K562 (cell line): ENCODE measurements around the gene RPTOR. TPM values are rescaled to one million over a fixed set of nuclear protein-coding genes. Genes with fewer than 3 reads are reported as not detected.

ENCODE experiments used
- ATAC-seq: fragments of 200-7000 bp; cut with Tn5 transposase; 3 replicates; pipeline ENCODE4 v1.9.1; 2020; ENCODE audit warnings: moderate library complexity
- BruUV-seq: library from RNA; stranded (reverse); fragments of 400-500 nt; replicated peaks from 2 replicates; lab custom pipeline; 2021; lab: Mats Ljungman, UMichigan
- CTCF ChIA-PET: fragments of 300-600 bp; formaldehyde crosslinking; extraction: SDS; loops from one replicate; lab custom pipeline; 2021; ENCODE audit warnings: low intra/inter-chr PET ratio; lab: Yijun Ruan, JAX
- POLR2A ChIA-PET: fragments of 300-600, 350-650 bp; sonication (Branson Sonifier 250); formaldehyde crosslinking; extraction: SDS; loops from one replicate; lab custom pipeline; 2021; ENCODE audit warnings: antibody characterized with exemption, inconsistent platforms; lab: Yijun Ruan, JAX
- DNase-seq, 4 experiments: peaks; one replicate each; pipeline versions ENCODE4 v3.0.0 to v3.0.0-alpha.2; 2011 to 2018; ENCODE audit warnings: low spot score in 3 of 4, mixed read lengths in 3 of 4; ENCODE audit errors: extremely low read depth in 1 of 4
- FAIRE-seq: peaks from 2 replicates; lab custom pipeline; 2011; peaks lifted over from hg19 to GRCh38; lab: Jason Lieb, UNC
- H2AFZ ChIP-seq: 2 replicates; pipeline ENCODE4 v1.6.0; 2011; ENCODE audit warnings: low read depth, low read length, control low read depth, inconsistent platforms
- H3K27ac ChIP-seq: fragments of 200-600 bp; 3 replicates; pipeline ENCODE4 v1.8.0; 2011; ENCODE audit warnings: low read depth, mild to moderate bottlenecking, control low read depth, inconsistent platforms, low read length, moderate library complexity, mixed read lengths; ENCODE audit errors: extremely low read depth
- H3K27me3 ChIP-seq, 2 experiments: fragments of 300-600 bp in 1 of 2; 2 replicates in 1 of 2; 3 replicates in 1 of 2; pipeline versions ENCODE4 v1.6.0 to v1.8.0; 2011; ENCODE audit warnings: inconsistent platforms in 2 of 2, low read length in 2 of 2, mild to moderate bottlenecking in 1 of 2, mixed read lengths in 1 of 2, moderate library complexity in 1 of 2; ENCODE audit not compliant: control insufficient read depth in 2 of 2, insufficient read depth in 2 of 2
- H3K36me3 ChIP-seq: fragments of 300-600 bp; 3 replicates; pipeline ENCODE4 v1.8.0; 2011; ENCODE audit warnings: mild to moderate bottlenecking, low read length, inconsistent platforms; ENCODE audit not compliant: control insufficient read depth, insufficient read depth
- H3K4me1 ChIP-seq, 2 experiments: fragments of 200-600 bp in 1 of 2; replicated peaks in 1 of 2; 2 replicates in 1 of 2; 3 replicates in 1 of 2; pipeline versions ENCODE4 v1.5.1 to v1.8.0; 2011; ENCODE audit warnings: inconsistent platforms in 2 of 2, low read length in 2 of 2, mild to moderate bottlenecking in 1 of 2, mixed read lengths in 1 of 2, moderate library complexity in 1 of 2; ENCODE audit not compliant: control insufficient read depth in 2 of 2, insufficient read depth in 2 of 2
- H3K4me2 ChIP-seq: 2 replicates; pipeline ENCODE4 v1.6.1; 2011; ENCODE audit warnings: low read length, control low read depth, inconsistent platforms, mixed read lengths; ENCODE audit not compliant: insufficient read depth
- H3K4me3 ChIP-seq: fragments of 200-600 bp; sonication (generic), shearing (Covaris generic); 2 replicates; pipeline ENCODE4 v1.5.1; 2016; ENCODE audit warnings: control low read depth, inconsistent platforms
- H3K79me2 ChIP-seq: fragments of 200-600 bp; 3 replicates; pipeline ENCODE4 v1.8.0; 2011; ENCODE audit warnings: low read length, inconsistent platforms; ENCODE audit not compliant: control insufficient read depth, insufficient read depth
- H3K9ac ChIP-seq, 2 experiments: 2 replicates each; pipeline versions ENCODE4 v1.6.0 to v1.6.1; 2011; ENCODE audit warnings: low read depth in 2 of 2, low read length in 2 of 2, control low read depth in 1 of 2, inconsistent platforms in 1 of 2, mild to moderate bottlenecking in 1 of 2, mixed read lengths in 1 of 2; ENCODE audit not compliant: insufficient read depth in 1 of 2
- H3K9me1 ChIP-seq: one replicate; pipeline ENCODE4 v1.6.0; 2011; ENCODE audit warnings: inconsistent platforms, mild to moderate bottlenecking, low read length, moderate library complexity; ENCODE audit not compliant: control insufficient read depth, insufficient read depth
- H3K9me3 ChIP-seq: replicated peaks from 2 replicates; pipeline ENCODE4 v1.5.1; 2011; ENCODE audit warnings: low read depth, low read length, inconsistent platforms; ENCODE audit not compliant: control insufficient read depth, insufficient read depth
- H4K20me1 ChIP-seq: replicated peaks from 2 replicates; pipeline ENCODE4 v1.6.1; 2011; ENCODE audit warnings: low read length, inconsistent platforms, mixed read lengths; ENCODE audit not compliant: control insufficient read depth, insufficient read depth
- MNT ChIP-seq, 2 experiments: fragments of 450-650 bp; conservative IDR thresholded peaks; 2 replicates each; pipeline ENCODE4 v1.6.1; 2017; ENCODE audit warnings: mild to moderate bottlenecking in 2 of 2, moderate library complexity in 2 of 2
- RCOR1 ChIP-seq, 2 experiments: IDR thresholded peaks; 2 replicates each; pipeline ENCODE4 v1.6.1; 2012; ENCODE audit warnings: low read depth in 2 of 2, low read length in 2 of 2, borderline replicate concordance in 1 of 2, improper control_type of control experiment in 1 of 2
- THRAP3 ChIP-seq: fragments of 450-650 bp; IDR thresholded peaks from 2 replicates; pipeline ENCODE4 v1.6.1; 2016; ENCODE audit warnings: mild to moderate bottlenecking, inconsistent platforms, borderline replicate concordance
- ZBTB12 ChIP-seq: fragments of 250-450 bp; sonication (Bioruptor Pico); IDR thresholded peaks from 2 replicates; pipeline ENCODE4 v1.4.0; 2020
- ZNF512 ChIP-seq: IDR thresholded peaks from 2 replicates; pipeline ENCODE4 v1.6.1; 2016; ENCODE audit warnings: missing genetic modification characterization, missing compliant biosample characterization
- WGBS: fragments of 100-300 bp; shearing (Covaris generic); methylation state at CpG from one replicate; pipeline ENCODE4 v1.1.6; 2016; ENCODE audit warnings: low coverage, mixed read lengths; ENCODE audit not compliant: insufficient coverage; ENCODE audit errors: missing lambda C conversion rate; 5-methylcytosine and 5-hydroxymethylcytosine counted together
- in situ Hi-C: fragments of 300-500 bp; cut with MboI; formaldehyde crosslinking; loops from 4 replicates; pipeline ENCODE4 v1.15.0; 2018; ENCODE audit warnings: inconsistent platforms, mixed read lengths
- intact Hi-C: fragments of 100-400 bp; cut with micrococcal nuclease; formaldehyde crosslinking; loops from 2 replicates; pipeline ENCODE4 v1.14.2; 2022
- polyA plus RNA-seq, 8 experiments: library from polyadenylated mRNA; depleted of rRNA in 4 of 8; stranded (reverse) in 5 of 8; unstranded in 3 of 8; fragments of >200 nt; fragmentation: Nextera tagmentation in 2 of 8; fragmentation: Illumina TruSeq in 1 of 8; extraction: Ambion mirVana in 2 of 8; extraction: Trizol in 1 of 8; gene quantifications; 2 replicates each; pipeline versions ENCODE4 v1.2.1 to v1.2.3, GENCODE V29; 2011 to 2014; ENCODE audit warnings: inconsistent platforms in 1 of 8, missing spikeins in 1 of 8
- total RNA-seq, 7 experiments: library from RNA; depleted of rRNA in 6 of 7; stranded (reverse); fragments of >200 nt in 6 of 7; fragmentation: Illumina TruSeq in 2 of 7; extraction: Trizol in 2 of 7; gene quantifications; 2 replicates each; pipeline versions ENCODE4 v1.2.1 to v1.2.3, GENCODE V29; 2011 to 2021; ENCODE audit warnings: low replicate concordance in 1 of 7

RPTOR gene
- total and polyA plus RNA-seq, 9 of the 15 experiments (the other 6 are each of a cell fraction or from before 2014, with no cell fraction given), result 0.24 to 54.1 (median 10.2) TPM

DNA sequence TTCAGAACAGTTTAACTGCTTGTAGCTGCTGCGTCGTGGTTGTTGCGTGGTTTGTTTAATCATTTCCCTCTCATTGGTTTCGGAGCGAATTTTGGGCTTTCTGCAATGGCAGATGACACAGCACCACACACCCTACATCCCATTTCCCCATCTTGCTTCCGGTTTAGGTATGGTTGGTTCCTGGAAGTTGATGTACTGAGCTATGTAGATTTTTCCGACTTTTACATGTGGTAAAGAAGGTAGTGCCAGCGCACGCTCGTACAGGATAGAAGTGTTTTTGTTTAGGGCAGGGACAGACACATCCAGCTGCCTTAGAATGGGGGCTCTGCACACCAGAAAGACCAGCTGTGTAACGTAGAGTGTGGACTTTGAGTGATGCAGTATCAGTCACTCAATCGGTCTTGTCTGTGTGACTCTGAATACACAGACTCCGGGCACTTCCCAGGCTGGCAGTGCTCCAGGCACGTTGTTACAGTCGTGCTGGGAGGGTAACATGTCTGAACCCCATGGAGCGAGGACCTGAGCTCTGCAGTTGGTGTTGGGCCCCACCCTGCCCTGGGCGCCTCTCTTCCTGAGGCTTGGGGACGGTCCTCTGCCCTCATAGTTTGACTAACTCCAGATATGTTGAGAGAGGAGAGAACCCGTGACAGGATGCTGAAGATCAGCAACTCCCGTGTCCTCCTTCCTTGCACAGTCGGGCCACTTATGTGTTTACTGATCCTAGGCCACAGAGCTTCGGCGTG lies 275.0 kb downstream of the RPTOR start:
- Histone ChIP-seq H2AFZ (no peak overlapping the region), H3K27me3 (no peaks in the 10 kb centered on the region), H3K79me2 (no peaks in the 10 kb centered on the region), H3K4me3 (no peak overlapping the region), H3K9me1 (peaks cover 2% of the 10 kb centered on the region), H3K4me2 (no peak overlapping the region), H3K4me1 (peaks cover 0 to 21% of the 10 kb centered on the region in 2 experiments; a peak in 2 of 5 replicates), H3K9me3 (no peaks in the 10 kb centered on the region), H3K36me3 (peaks cover 21% of the 10 kb centered on the region; the same call in 2 of the 3 replicates), H3K27ac (no peak overlapping the region), H4K20me1 (0 out of 2 replicates have a peak, but pooled peaks cover 3% of the 10 kb centered on the region), H3K9ac (no peak overlapping the region)
- TF ChIP-seq MNT (conservative IDR thresholded peaks at IDR 0.05) (no peak), ZNF512 (no peak), THRAP3 (no peak), ZBTB12 (no peak), RCOR1 (IDR thresholded peaks at IDR 0.05; ENCODE audit: borderline replicate concordance in 1 of 2, low read depth in 2 of 2, low read length in 2 of 2) (no peak)
- FAIRE-seq, result no peak
- 82% methylated on average over 22 of the region's 23 CpGs for WGBS
- ChIA-PET CTCF (no interaction called here), POLR2A (interaction anchor here (0.9 to 1.1 kb wide), 2 partner anchors 14 to 17 kb away, joined by 4 to 5 read pairs; no protein-coding TSS in a partner anchor)
- in situ Hi-C loops, result no loop called here
- intact Hi-C loops, result no loop called here
- BruUV-seq, result no TSS peak
- no peak for DNase-seq
- ATAC-seq, result no peak
